ENCODE measurements around the gene ARFGAP3.

Gene ARFGAP3

DNA sequence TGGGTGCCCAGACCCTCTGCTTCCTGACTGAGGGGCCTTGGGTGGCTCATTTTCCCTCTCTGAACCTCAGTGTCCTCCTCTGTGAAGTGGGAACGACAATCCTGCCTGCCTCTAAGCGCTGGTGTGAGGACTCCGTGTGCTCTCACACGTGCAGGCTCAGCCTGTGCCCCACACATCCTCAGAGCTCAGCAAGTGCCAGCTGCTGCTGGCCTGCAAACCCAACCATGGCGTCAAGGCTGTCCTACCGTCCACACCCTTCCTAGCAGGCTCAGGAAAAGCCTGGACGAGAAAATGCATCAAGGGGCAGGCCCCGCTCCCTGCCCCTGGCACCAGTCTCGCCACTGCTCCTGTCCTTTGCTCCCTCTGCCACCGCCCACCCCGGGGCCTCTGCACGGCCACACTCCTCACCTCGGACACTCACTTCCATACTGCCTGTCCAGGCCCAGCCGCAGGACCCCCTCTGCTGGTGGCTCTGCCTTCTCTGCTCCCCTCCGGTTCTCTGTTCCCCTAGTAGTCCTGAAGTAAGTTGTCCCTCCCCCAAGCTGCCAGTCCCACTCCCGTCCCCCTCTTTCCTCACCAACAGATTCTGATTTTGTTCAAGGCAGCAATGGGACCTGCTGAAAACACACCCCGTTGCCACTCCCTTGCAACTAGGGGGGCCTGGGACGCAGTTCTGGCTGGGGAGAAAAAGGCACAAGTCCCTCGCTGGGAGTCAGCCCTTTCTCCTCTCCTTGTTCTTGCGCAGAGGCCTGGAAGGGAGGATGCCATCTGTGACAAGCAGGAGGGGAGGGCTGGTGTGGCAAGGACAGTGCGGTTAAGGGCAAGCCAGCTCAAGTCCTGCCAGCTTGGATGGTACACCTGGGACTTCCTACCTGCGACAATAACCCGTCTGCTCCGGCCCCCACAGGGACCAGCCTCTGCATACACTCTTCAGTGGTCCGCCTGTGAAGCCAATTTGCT, 62.2 kb downstream of the ARFGAP3 start:
- POLR2A ChIA-PET: no interaction called here
- DNase-seq (ENCODE audit: low read depth, low spot score): no peak
- no peak overlapping the region for H3K4me3 ChIP-seq (ENCODE audit: low read depth, low read length)
- CTCF ChIA-PET: interaction anchor here (4.3 kb wide), 1 partner anchor 26 kb away, joined by 22 read pairs; no protein-coding TSS in a partner anchor
- TF ChIP-seq, protein P1, sequence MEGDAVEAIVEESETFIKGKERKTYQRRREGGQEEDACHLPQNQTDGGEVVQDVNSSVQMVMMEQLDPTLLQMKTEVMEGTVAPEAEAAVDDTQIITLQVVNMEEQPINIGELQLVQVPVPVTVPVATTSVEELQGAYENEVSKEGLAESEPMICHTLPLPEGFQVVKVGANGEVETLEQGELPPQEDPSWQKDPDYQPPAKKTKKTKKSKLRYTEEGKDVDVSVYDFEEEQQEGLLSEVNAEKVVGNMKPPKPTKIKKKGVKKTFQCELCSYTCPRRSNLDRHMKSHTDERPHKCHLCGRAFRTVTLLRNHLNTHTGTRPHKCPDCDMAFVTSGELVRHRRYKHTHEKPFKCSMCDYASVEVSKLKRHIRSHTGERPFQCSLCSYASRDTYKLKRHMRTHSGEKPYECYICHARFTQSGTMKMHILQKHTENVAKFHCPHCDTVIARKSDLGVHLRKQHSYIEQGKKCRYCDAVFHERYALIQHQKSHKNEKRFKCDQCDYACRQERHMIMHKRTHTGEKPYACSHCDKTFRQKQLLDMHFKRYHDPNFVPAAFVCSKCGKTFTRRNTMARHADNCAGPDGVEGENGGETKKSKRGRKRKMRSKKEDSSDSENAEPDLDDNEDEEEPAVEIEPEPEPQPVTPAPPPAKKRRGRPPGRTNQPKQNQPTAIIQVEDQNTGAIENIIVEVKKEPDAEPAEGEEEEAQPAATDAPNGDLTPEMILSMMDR (IDR thresholded peaks at IDR 0.05; ENCODE audit: insufficient read depth, low read length, missing control alignments): peak; percentile 31

DNA sequence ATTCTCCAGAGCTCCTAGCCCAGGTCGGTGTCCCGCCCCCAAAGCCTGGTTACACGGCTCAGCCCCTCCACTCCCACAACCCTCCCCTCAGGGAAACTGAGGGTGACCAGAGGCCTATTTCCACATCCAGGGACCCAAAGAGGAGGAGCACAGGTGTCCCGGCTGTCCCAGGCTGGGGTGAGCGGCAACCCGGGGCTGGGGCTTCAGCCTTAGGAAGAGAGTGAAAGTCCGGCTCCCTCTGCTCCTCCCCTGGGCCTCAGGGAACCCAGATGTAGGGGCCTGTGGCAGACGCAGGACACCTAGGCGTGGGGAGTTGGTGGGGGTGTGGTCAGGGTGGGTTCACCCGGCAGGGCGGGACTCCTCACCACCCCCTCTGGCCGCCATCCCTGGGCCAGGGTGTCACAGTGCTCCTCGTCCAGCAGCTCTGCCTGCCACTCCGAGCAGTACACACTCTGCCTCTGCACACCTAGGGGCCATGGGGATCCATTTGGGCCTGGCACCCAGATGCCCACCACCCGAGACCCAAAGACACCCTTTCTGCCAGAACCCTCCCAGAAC, 63.1 kb downstream of the ARFGAP3 start:
- DNase-seq (ENCODE audit: low read depth, low spot score): no peak
- ChIA-PET POLR2A (no interaction called here), CTCF (interaction anchor here (1.3 kb wide), 1 partner anchor 26 kb away, joined by 4 read pairs; no protein-coding TSS in a partner anchor)
- H3K4me3 ChIP-seq (ENCODE audit: low read depth, low read length): no peak overlapping the region
- TF ChIP-seq, protein P1 (IDR thresholded peaks at IDR 0.05; ENCODE audit: insufficient read depth, low read length, missing control alignments): no peak

DNA sequence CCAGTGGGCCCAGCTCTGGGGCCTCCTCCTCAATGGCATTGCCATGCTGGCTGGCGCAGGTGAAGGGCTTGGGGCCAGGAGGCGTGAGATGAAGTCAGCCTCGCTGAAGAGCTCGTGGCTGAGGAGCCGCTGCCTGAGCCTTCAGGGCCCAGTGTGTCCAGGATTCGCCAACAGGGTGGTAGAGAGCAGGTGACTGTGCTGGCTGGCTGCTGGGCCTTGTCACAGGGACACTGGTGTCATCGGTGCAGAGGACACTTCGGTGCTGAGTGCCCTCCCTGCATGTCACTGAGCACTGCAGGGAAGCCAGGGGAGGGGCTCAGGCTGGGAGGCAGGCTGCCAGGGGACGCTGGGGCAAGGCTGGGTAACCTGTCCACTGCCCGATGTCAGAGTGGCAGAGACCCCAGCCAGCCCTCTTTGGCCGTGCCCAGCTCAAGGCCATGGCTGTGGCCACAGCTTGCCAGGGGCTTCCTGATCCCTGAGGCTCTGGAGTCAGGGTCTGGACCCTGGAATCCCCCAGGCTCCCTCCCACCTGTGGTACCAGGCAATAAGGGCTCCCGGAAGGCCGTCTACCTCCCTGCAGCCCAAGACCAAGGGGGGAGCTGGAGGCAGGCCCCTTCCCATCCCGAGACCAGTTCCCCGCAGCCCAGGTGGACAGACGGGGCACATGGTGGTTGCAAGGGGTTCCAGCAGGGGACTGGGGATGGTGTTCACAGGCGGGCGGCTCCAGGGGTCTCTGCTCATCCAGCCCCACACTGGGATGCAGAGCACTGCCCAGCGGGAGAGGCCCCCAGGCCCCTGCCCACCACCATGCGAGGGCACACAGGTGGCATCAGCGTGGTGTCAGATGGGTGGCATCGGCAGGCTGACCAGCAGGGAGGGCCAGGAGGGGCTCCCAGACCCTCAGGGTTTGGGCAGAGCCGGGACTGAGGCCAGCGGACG, 63.9 kb downstream of the ARFGAP3 start:
- TF ChIP-seq, protein P1 (IDR thresholded peaks at IDR 0.05; ENCODE audit: insufficient read depth, low read length, missing control alignments): no peak
- no peak for DNase-seq (ENCODE audit: low read depth, low spot score)
- ChIA-PET CTCF (interaction anchor here (0.7 to 1.3 kb wide), 2 partner anchors 14 to 27 kb away, joined by 3 to 4 read pairs; no protein-coding TSS in a partner anchor), POLR2A (no interaction called here)
- H3K4me3 ChIP-seq (ENCODE audit: low read depth, low read length): no peak overlapping the region

DNA sequence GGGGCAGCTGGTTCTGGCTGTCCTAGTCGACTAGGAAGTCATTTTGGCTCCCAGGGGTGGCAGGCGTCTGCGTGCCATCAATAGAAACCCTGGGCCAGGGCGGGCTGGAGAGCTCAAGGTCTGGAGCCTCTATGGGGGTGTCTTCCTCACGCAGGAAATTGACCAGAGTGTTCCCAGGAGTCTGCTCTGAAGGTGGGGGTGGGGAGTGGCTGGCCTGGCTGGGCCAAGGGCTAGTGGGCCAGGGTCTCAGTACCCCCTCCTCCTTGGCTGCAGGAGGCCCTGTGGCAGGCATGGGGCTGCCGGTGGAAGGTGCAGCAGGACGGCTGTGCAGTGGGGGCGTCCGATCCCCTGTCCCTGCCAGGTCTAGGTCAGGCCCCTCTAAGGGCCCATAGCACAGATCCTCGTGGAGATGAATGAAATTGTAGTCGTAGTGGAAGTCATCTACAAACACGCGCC, 64.6 kb downstream of the ARFGAP3 start:
- DNase-seq (ENCODE audit: low read depth, low spot score): no peak
- H3K4me3 ChIP-seq (ENCODE audit: low read depth, low read length): no peak overlapping the region
- TF ChIP-seq, protein P1 (IDR thresholded peaks at IDR 0.05; ENCODE audit: insufficient read depth, low read length, missing control alignments): no peak
- CTCF ChIA-PET: interaction anchor here (0.7 to 1.4 kb wide), 5 partner anchors 12 to 266 kb away, joined by 3 to 4 read pairs (median 3); no protein-coding TSS in a partner anchor
- POLR2A ChIA-PET: no interaction called here

DNA sequence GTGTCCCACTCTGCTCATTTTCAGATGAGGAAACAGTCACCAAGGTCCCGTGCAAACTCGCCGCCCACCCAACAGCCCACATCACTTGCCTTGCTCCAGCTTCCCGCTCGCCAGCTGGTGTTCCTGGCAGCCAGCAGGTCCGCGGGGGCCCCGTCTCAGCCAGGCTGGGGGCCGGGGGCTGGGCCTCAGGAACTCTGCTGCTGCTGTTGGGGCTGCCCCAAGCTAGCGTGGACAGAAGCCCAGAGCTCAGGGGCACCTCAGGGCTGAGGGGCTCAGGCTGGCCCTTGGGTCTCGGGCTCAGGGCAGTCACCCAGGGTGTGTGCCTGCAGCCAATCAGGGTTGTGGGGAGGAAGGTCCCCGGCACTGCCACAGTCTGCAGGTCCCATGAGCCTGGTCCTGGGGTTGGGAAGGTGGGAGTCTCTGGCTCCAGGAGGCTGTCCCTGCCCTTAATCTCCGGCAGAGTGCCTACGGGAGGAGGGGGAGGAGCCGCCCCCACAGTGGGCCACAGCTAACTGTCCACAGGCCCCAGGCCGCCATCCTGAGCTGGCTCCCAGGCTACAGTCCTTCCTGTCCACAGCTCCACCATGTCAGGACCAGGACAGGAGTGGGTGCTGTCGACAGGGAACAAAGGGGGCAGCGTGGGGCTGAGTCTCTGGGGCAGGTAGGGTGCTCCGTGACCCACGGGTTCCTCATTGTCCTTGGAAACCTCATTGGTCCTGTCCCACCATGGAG, 65.2 kb downstream of the ARFGAP3 start:
- ChIA-PET CTCF (interaction anchor here (0.7 to 1.4 kb wide), 5 partner anchors 11 to 266 kb away, joined by 3 to 4 read pairs (median 3); no protein-coding TSS in a partner anchor), POLR2A (no interaction called here)
- DNase-seq (ENCODE audit: low read depth, low spot score): no peak
- TF ChIP-seq, protein P1 (IDR thresholded peaks at IDR 0.05; ENCODE audit: insufficient read depth, low read length, missing control alignments): no peak
- no peak overlapping the region for H3K4me3 ChIP-seq (ENCODE audit: low read depth, low read length)
